Measurements from ENCODE around the gene BRAF.
"Not testable (repeated sequence)": the region's sequence is repeated elsewhere in the genome, so short reads cannot be mapped to it uniquely, and the experiment has no call there.

BRAF gene

GRCh38 chr7:140876519-140877248 is 48.0 kb downstream of the BRAF start:
- no peak for DNase-seq (ENCODE audit: low read depth)

- DNase-seq (ENCODE audit: low read depth): no peak
Observed at GRCh38 chr7:140873434-140873833, 51.3 kb downstream of the BRAF start.

- DNase-seq (ENCODE audit: low read depth): no peak
Observed at GRCh38 chr7:140870003-140870402, 54.7 kb downstream of the BRAF start.

GRCh38 chr7:140869430-140869829 is 55.3 kb downstream of the BRAF start:
- no peak for DNase-seq (ENCODE audit: low read depth)

GRCh38 chr7:140867467-140868462 is 57.0 kb downstream of the BRAF start:
- no peak for DNase-seq (ENCODE audit: low read depth)

- DNase-seq (ENCODE audit: low read depth): no peak
Observed at GRCh38 chr7:140866926-140867325, 57.8 kb downstream of the BRAF start.

GRCh38 chr7:140864732-140865131 is 60.0 kb downstream of the BRAF start:
- no peak for DNase-seq (ENCODE audit: low read depth)

- no peak for DNase-seq (ENCODE audit: low read depth)
Observed at GRCh38 chr7:140863867-140864266, 60.9 kb downstream of the BRAF start.

GRCh38 chr7:140863184-140863583 is 61.5 kb downstream of the BRAF start:
- no peak for DNase-seq (ENCODE audit: low read depth)

- DNase-seq (ENCODE audit: low read depth): no peak
Observed at GRCh38 chr7:140857048-140857447, 67.7 kb downstream of the BRAF start.

GRCh38 chr7:140841166-140841715 is 83.5 kb downstream of the BRAF start:
- DNase-seq (ENCODE audit: low read depth): no peak

GRCh38 chr7:140831724-140832123 is 93.0 kb downstream of the BRAF start:
- DNase-seq (ENCODE audit: low read depth): no peak

- DNase-seq (ENCODE audit: low read depth): no peak
Observed at GRCh38 chr7:140829720-140830119, 95.0 kb downstream of the BRAF start.

GRCh38 chr7:140828741-140829140 is 96.0 kb downstream of the BRAF start:
- no peak for DNase-seq (ENCODE audit: low read depth)

GRCh38 chr7:140817383-140817782 is 107.3 kb downstream of the BRAF start:
- DNase-seq (ENCODE audit: low read depth): not testable (repeated sequence)

- peak; percentile 13 for DNase-seq (ENCODE audit: low read depth)
Observed at GRCh38 chr7:140810830-140811556, 113.7 kb downstream of the BRAF start.

GRCh38 chr7:140810385-140810784 is 114.3 kb downstream of the BRAF start:
- no peak for DNase-seq (ENCODE audit: low read depth)

- DNase-seq (ENCODE audit: low read depth): no peak
Observed at GRCh38 chr7:140778975-140779374, 145.8 kb downstream of the BRAF start.

- DNase-seq (ENCODE audit: low read depth): no peak
Observed at GRCh38 chr7:140778568-140778967, 146.2 kb downstream of the BRAF start.

- DNase-seq (ENCODE audit: low read depth): no peak
Observed at GRCh38 chr7:140774371-140774770, 150.4 kb downstream of the BRAF start.

- no peak for DNase-seq (ENCODE audit: low read depth)
Observed at GRCh38 chr7:140773104-140773503, 151.6 kb downstream of the BRAF start.

GRCh38 chr7:140771826-140772225 is 152.9 kb downstream of the BRAF start:
- no peak for DNase-seq (ENCODE audit: low read depth)

Measured in stimulated activated CD8-positive, alpha-beta memory T cell treated with anti-CD3 and anti-CD28 coated beads, Interleukin-15, amount 100 ng/mL, for 24 hours (primary cell).